ENCODE results near the gene GPER1.
"Not testable (repeated sequence)": the region's sequence is repeated elsewhere in the genome, so short reads cannot be mapped to it uniquely, and the experiment has no call there.

The GPER1 gene

DNA sequence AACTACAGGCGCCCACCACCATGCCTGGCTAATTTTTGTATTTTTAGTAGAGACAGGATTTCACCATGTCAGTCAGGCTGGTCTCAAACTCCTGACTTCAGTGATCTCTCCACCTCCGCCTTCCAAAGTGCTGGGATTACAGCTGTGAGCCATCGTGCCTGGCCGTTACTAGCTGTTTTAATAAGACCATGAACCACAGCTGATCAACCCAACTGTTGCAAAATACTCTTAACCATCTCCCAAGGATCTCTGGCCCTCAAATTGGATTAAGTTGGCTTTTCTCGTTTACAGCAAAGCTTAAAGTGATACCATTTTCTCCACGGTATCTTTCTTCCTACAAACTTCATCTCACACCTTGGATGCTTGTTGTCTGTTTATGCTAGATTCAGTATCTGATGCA is 53.7 kb downstream of the GPER1 start:
- no peak for DNase-seq (ENCODE audit: low read depth)
- no peak overlapping the region for H3K4me3 ChIP-seq (ENCODE audit: low read depth, low read length)
- TF ChIP-seq, protein P1, sequence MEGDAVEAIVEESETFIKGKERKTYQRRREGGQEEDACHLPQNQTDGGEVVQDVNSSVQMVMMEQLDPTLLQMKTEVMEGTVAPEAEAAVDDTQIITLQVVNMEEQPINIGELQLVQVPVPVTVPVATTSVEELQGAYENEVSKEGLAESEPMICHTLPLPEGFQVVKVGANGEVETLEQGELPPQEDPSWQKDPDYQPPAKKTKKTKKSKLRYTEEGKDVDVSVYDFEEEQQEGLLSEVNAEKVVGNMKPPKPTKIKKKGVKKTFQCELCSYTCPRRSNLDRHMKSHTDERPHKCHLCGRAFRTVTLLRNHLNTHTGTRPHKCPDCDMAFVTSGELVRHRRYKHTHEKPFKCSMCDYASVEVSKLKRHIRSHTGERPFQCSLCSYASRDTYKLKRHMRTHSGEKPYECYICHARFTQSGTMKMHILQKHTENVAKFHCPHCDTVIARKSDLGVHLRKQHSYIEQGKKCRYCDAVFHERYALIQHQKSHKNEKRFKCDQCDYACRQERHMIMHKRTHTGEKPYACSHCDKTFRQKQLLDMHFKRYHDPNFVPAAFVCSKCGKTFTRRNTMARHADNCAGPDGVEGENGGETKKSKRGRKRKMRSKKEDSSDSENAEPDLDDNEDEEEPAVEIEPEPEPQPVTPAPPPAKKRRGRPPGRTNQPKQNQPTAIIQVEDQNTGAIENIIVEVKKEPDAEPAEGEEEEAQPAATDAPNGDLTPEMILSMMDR (conservative IDR thresholded peaks at IDR 0.05; ENCODE audit: low read depth, low read length), result no peak

DNA sequence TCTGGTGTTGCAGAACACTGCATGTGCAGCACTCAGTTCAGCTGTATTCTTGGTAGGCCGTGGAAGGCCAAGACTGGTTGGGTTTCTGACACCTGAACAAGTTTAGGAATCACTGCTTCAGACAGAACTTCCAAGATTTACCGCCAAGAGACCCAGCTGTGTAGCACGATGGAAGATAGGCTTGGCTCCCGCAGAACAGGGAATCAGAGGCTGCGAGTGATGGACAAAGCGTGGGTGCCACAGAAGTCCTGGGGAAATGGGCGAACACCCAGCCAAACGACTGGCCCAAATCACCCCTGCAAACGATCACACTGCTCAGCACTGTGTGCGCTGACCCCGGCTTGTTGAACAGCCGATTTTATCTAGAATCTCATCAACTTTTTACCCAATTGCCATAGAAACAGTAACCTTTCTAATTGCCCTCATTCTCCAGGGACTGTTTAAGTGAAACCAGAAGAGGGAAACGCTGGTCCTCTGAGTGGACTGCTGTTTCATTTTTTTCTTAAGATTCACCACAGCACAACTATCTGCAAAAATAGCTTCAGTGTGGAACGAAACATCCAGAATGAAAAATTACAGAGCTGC is 54.2 kb downstream of the GPER1 start:
- DNase-seq (ENCODE audit: low read depth), result no peak
- no peak overlapping the region for H3K4me3 ChIP-seq (ENCODE audit: low read depth, low read length)
- TF ChIP-seq, protein P1 (conservative IDR thresholded peaks at IDR 0.05; ENCODE audit: low read depth, low read length), result no peak

DNA sequence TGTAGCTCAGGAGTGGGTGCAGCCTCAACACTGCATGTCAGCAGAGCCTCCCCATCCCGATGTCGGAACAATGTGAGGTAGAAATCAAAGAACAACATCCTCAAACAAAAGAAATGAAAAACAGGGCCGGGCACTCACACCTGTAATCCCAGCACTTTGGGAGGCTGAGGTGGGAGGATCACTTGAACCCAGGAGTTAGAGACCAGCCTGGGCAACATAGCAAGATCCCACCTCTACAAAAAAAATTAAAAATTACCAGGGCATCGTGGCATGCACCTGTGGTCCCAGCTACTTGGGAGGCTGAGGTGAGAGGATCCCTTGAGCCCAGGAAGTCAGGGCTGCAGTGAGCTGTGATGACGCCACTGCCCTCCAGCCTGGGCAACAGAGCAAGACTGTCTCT is 55.1 kb downstream of the GPER1 start:
- not testable (repeated sequence) for DNase-seq (ENCODE audit: low read depth); H3K4me3 ChIP-seq (ENCODE audit: low read depth, low read length)
